ENCODE measurements around the gene TTLL10.

Gene TTLL10

GRCh38 chr1:1219341-1219740, 45.7 kb downstream of the TTLL10 start:
- H3K4me3 ChIP-seq (ENCODE audit: control insufficient read depth, low read depth, low read length), result no peak overlapping the region
- no peak for DNase-seq (ENCODE audit: low read depth)
- TF ChIP-seq CTCF (conservative IDR thresholded peaks at IDR 0.05; ENCODE audit: control insufficient read depth, insufficient read depth, low read depth, low read length), result no peak

GRCh38 chr1:1220197-1220596, 46.5 kb downstream of the TTLL10 start:
- no peak overlapping the region for H3K4me3 ChIP-seq (ENCODE audit: control insufficient read depth, low read depth, low read length)
- no peak for DNase-seq (ENCODE audit: low read depth)
- no peak for TF ChIP-seq CTCF (conservative IDR thresholded peaks at IDR 0.05; ENCODE audit: control insufficient read depth, insufficient read depth, low read depth, low read length)

GRCh38 chr1:1221887-1222574, 48.4 kb downstream of the TTLL10 start:
- H3K4me3 ChIP-seq (ENCODE audit: control insufficient read depth, low read depth, low read length), result no peak overlapping the region
- DNase-seq (ENCODE audit: low read depth), result no peak
- no peak for TF ChIP-seq CTCF (conservative IDR thresholded peaks at IDR 0.05; ENCODE audit: control insufficient read depth, insufficient read depth, low read depth, low read length)

- H3K4me3 ChIP-seq (ENCODE audit: control insufficient read depth, low read depth, low read length), result no peak overlapping the region
- no peak for TF ChIP-seq CTCF (conservative IDR thresholded peaks at IDR 0.05; ENCODE audit: control insufficient read depth, insufficient read depth, low read depth, low read length)
- no peak for DNase-seq (ENCODE audit: low read depth)
These were observed 49.0 kb downstream of the TTLL10 start for GRCh38 chr1:1222575-1223225.

GRCh38 chr1:1223321-1223720, 49.6 kb downstream of the TTLL10 start:
- H3K4me3 ChIP-seq (ENCODE audit: control insufficient read depth, low read depth, low read length), result no peak overlapping the region
- TF ChIP-seq CTCF (conservative IDR thresholded peaks at IDR 0.05; ENCODE audit: control insufficient read depth, insufficient read depth, low read depth, low read length), result no peak
- DNase-seq (ENCODE audit: low read depth), result no peak

GRCh38 chr1:1223891-1224290, 50.2 kb downstream of the TTLL10 start:
- H3K4me3 ChIP-seq (ENCODE audit: control insufficient read depth, low read depth, low read length), result no peak overlapping the region
- TF ChIP-seq CTCF (conservative IDR thresholded peaks at IDR 0.05; ENCODE audit: control insufficient read depth, insufficient read depth, low read depth, low read length), result no peak
- no peak for DNase-seq (ENCODE audit: low read depth)
